Measurements from ENCODE around the gene TANGO2. TPM values are rescaled to one million over a fixed set of nuclear protein-coding genes. Genes with fewer than 3 reads are reported as not detected.

The TANGO2 gene
- total and polyA plus RNA-seq, 2 donors (not counting 1 experiment from before 2014, with no cell fraction given): 75.5 to 75.6 TPM

- peaks cover 49% of the 10 kb centered on the region for H3K79me2 ChIP-seq (ENCODE audit: control insufficient read depth, insufficient read depth, low read length)
- peak overlapping the region; percentile 96 for H3K4me3 Mint-ChIP-seq
- no peaks in the 10 kb centered on the region for H3K9me3 ChIP-seq (ENCODE audit: control extremely low read depth in 1 of 3, control insufficient read depth in 2 of 3, insufficient read depth in 1 of 3, low read length in 2 of 3)
- no peaks in the 10 kb centered on the region for H3K9me3 Mint-ChIP-seq (ENCODE audit: insufficient read depth)
- peak overlapping the region; percentile 98 for H2AFZ ChIP-seq (ENCODE audit: insufficient read depth, low read depth, low read length, poor library complexity, severe bottlenecking)
- peaks cover 46% of the 10 kb centered on the region for H3K4me1 Mint-ChIP-seq
- peak overlapping the region; percentile 93 for H3K27ac Mint-ChIP-seq
- ATAC-seq (ENCODE audit: low read depth): no peak
- H3K27ac ChIP-seq (ENCODE audit: low read length in 2 of 2): peak overlapping the region; percentile 69 to 82
- WGBS (ENCODE audit: insufficient coverage): 79% methylated on average over 8 of the region's 8 CpGs
- H3K9ac ChIP-seq (ENCODE audit: low read length): peak overlapping the region; percentile 94
- TF ChIP-seq, protein P1, sequence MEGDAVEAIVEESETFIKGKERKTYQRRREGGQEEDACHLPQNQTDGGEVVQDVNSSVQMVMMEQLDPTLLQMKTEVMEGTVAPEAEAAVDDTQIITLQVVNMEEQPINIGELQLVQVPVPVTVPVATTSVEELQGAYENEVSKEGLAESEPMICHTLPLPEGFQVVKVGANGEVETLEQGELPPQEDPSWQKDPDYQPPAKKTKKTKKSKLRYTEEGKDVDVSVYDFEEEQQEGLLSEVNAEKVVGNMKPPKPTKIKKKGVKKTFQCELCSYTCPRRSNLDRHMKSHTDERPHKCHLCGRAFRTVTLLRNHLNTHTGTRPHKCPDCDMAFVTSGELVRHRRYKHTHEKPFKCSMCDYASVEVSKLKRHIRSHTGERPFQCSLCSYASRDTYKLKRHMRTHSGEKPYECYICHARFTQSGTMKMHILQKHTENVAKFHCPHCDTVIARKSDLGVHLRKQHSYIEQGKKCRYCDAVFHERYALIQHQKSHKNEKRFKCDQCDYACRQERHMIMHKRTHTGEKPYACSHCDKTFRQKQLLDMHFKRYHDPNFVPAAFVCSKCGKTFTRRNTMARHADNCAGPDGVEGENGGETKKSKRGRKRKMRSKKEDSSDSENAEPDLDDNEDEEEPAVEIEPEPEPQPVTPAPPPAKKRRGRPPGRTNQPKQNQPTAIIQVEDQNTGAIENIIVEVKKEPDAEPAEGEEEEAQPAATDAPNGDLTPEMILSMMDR (IDR thresholded peaks at IDR 0.05): no peak
- no peak for TF ChIP-seq EZH2 (IDR thresholded peaks at IDR 0.05; ENCODE audit: borderline replicate concordance, insufficient read depth, low read depth, low read length, poor library complexity, severe bottlenecking)
- H3K4me3 ChIP-seq (ENCODE audit: control extremely low read depth in 1 of 5, extremely low read depth in 1 of 5, insufficient read depth in 1 of 5, low read depth in 2 of 5, low read length in 4 of 5): peak overlapping the region in 4 of 5 experiments; percentile 63 to 87 (median 82)
- ChIA-PET POLR2A (interaction anchor here (0.6 to 2.3 kb wide), 3 partner anchors 14 to 97 kb away, joined by 3 to 5 read pairs (median 4); partner anchors contain the start of gene TRMT2A), CTCF (interaction anchor here (0.8 to 1.1 kb wide), 2 partner anchors 11 to 91 kb away, joined by 3 read pairs; no protein-coding TSS in a partner anchor)
- no peaks in the 10 kb centered on the region for H3K36me3 ChIP-seq (replicated peaks in 1 of 2; ENCODE audit: control extremely low read depth in 1 of 2, control insufficient read depth in 1 of 2, extremely low read depth in 1 of 2, insufficient read depth in 2 of 2, low read length in 1 of 2)
- H3K27me3 Mint-ChIP-seq: no peaks in the 10 kb centered on the region
- peak overlapping the region; percentile 99 for H3K4me2 ChIP-seq (replicated peaks; ENCODE audit: low read depth, low read length, poor library complexity, severe bottlenecking)
- peaks cover 32 to 36% of the 10 kb centered on the region in 2 donors for H3K4me1 ChIP-seq (ENCODE audit: control insufficient read depth in 2 of 2, insufficient read depth in 2 of 2, low read length in 2 of 2)
- H4K20me1 ChIP-seq (ENCODE audit: control insufficient read depth, insufficient read depth, low read length, poor library complexity, severe bottlenecking): peaks cover 36% of the 10 kb centered on the region
- intact Hi-C loops (cut with micrococcal nuclease): no loop called here
- DNase-seq: no peak
- H3K27me3 ChIP-seq (replicated peaks in 1 of 4; ENCODE audit: control extremely low read depth in 1 of 4, control insufficient read depth in 3 of 4, insufficient read depth in 4 of 4, low read length in 3 of 4): peaks cover 0 to 23% (median 4%) of the 10 kb centered on the region in 4 experiments
Observed at GRCh38 chr22:20019661-20020532, 1.0 kb upstream of the TANGO2 start.

Data from B cell (primary cell).